GM12891 (cell line): Measurements from ENCODE around the gene WASHC3.

Experiments used
- PAX5 ChIP-seq: IDR thresholded peaks from 2 replicates; pipeline ENCODE4 v1.6.1; 2011; ENCODE audit warnings: low read length, moderate library complexity, mild to moderate bottlenecking; ENCODE audit not compliant: insufficient read depth, severe bottlenecking
- POLR2A ChIP-seq: IDR thresholded peaks from 2 replicates; pipeline ENCODE4 v1.6.1; 2011; ENCODE audit warnings: low read depth, low read length, control low read depth
- POLR2AphosphoS5 ChIP-seq: IDR thresholded peaks from 2 replicates; pipeline ENCODE4 v1.6.1; 2011; ENCODE audit warnings: low read depth, low read length, control low read depth
- SPI1 ChIP-seq: IDR thresholded peaks from 2 replicates; pipeline ENCODE4 v1.6.1; 2011; ENCODE audit warnings: low read depth, low read length, control low read depth
- TAF1 ChIP-seq: IDR thresholded peaks from 2 replicates; pipeline ENCODE4 v1.6.1; 2011; ENCODE audit warnings: low read depth, low read length, control low read depth

DNA sequence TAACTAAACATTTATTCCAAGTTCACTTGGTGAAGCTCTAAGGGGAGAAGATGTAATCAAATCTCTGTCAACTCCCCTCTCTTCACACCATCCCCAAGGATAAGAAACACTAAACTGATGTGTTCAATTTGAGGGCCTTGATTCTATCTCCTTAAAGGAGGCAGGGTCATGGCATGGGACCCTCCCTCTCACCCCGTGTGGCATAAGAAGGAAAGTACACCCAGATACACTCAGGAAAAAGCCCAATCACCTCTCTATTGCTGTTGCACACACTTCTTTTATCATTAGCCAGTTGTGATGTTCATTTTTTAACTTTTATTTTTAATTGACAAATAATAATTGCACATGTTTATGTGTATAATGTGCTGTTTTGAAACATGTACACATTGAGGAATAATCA, 35.1 kb downstream of the WASHC3 start:
- no peak for TF ChIP-seq POLR2A
- no peak for TF ChIP-seq POLR2AphosphoS5
- no peak for TF ChIP-seq TAF1
- TF ChIP-seq SPI1: no peak
- no peak for TF ChIP-seq PAX5
